Endodermal cell (in vitro differentiated cells): ENCODE data around the gene CADM1. TPM values are rescaled to one million over a fixed set of nuclear protein-coding genes. Genes with fewer than 3 reads are reported as not detected.

Experiments used
- DNase-seq: peaks from one replicate; pipeline ENCODE4 v3.0.0-alpha.2; 2017
- H3K27ac ChIP-seq: 2 replicates; pipeline ENCODE4 v1.5.1; 2013; ENCODE audit warnings: mild to moderate bottlenecking, low read depth, low read length, moderate library complexity
- H3K27me3 ChIP-seq: 2 replicates; pipeline ENCODE4 v1.6.1; 2013; ENCODE audit warnings: mild to moderate bottlenecking, low read length, moderate library complexity; ENCODE audit not compliant: insufficient read depth, control insufficient read depth, poor library complexity, severe bottlenecking
- H3K36me3 ChIP-seq: 2 replicates; pipeline ENCODE4 v1.7.0; 2013; ENCODE audit warnings: mild to moderate bottlenecking, low read length, moderate library complexity; ENCODE audit not compliant: control insufficient read depth, insufficient read depth
- H3K4me1 ChIP-seq: one replicate; pipeline ENCODE4 v1.7.0; 2013; ENCODE audit warnings: low read length; ENCODE audit not compliant: control insufficient read depth, insufficient read depth
- H3K4me3 ChIP-seq: 2 replicates; pipeline ENCODE4 v1.5.1; 2013; ENCODE audit warnings: mild to moderate bottlenecking, low read length, moderate library complexity
- H3K9ac ChIP-seq: 2 replicates; pipeline ENCODE4 v1.6.1; 2013; ENCODE audit warnings: mild to moderate bottlenecking, low read length, moderate library complexity; ENCODE audit not compliant: poor library complexity, severe bottlenecking; ENCODE audit errors: extremely low read depth
- H3K9me3 ChIP-seq: 2 replicates; pipeline ENCODE4 v1.6.1; 2013; ENCODE audit warnings: mild to moderate bottlenecking, low read length, moderate library complexity; ENCODE audit not compliant: control insufficient read depth
- H3K27ac Mint-ChIP-seq: 2 replicates; pipeline ENCODE4 v1.8.0; 2020; ENCODE audit warnings: mixed read lengths
- H3K27me3 Mint-ChIP-seq: 2 replicates; pipeline ENCODE4 v1.8.0; 2021; ENCODE audit warnings: mild to moderate bottlenecking, mixed read lengths; ENCODE audit not compliant: insufficient read depth
- H3K36me3 Mint-ChIP-seq: 2 replicates; pipeline ENCODE4 v1.8.0; 2020; ENCODE audit warnings: low read depth, mixed read lengths
- H3K4me1 Mint-ChIP-seq: 2 replicates; pipeline ENCODE4 v1.8.0; 2020; ENCODE audit warnings: mixed read lengths
- H3K4me3 Mint-ChIP-seq: 2 replicates; pipeline ENCODE4 v1.8.0; 2020; ENCODE audit warnings: mild to moderate bottlenecking, moderate library complexity, mixed read lengths
- H3K9me3 Mint-ChIP-seq: 2 replicates; pipeline ENCODE4 v1.8.0; 2020; ENCODE audit warnings: mild to moderate bottlenecking, mixed read lengths
- CTCF ChIP-seq: fragments of 200-600 bp; sonication (generic); conservative IDR thresholded peaks from 2 replicates; pipeline ENCODE4 v1.5.0; 2021; ENCODE audit warnings: antibody characterized with exemption, mild to moderate bottlenecking
- WGBS, 2 experiments: methylation state at CpG; one replicate each; pipeline versions ENCODE4 v1.1.5 to v1.1.7; 2013; ENCODE audit warnings: missing lambda C conversion rate in 2 of 2, mixed read lengths in 1 of 2; ENCODE audit not compliant: insufficient coverage in 1 of 2, insufficient read length in 1 of 2; 5-methylcytosine and 5-hydroxymethylcytosine counted together
- total RNA-seq, 2 donors: library from RNA; stranded (reverse); fragmentation: NEBNext Ultra II Directional in 1 of 2; extraction: Animal tissue kit (Norgen Biotek cat#: 25700) in 1 of 2; gene quantifications; 2 replicates in 1 of 2; 3 replicates in 1 of 2; pipeline ENCODE4 v1.2.1, GENCODE V29; 2021

The CADM1 gene
- total RNA-seq, 2 donors from 2014 or later, result 76.3 to 88.2 TPM

- no peak for DNase-seq
- WGBS, 2 experiments, result 77 to 94% methylated on average over 4 to 13 of the region's 13 CpGs
- H3K27ac Mint-ChIP-seq, result no peak overlapping the region
- Histone ChIP-seq H3K9ac (no peak overlapping the region), H3K4me1 (no peaks in the 10 kb centered on the region), H3K27ac (no peak overlapping the region), H3K9me3 (no peaks in the 10 kb centered on the region), H3K4me3 (no peak overlapping the region), H3K27me3 (no peaks in the 10 kb centered on the region), H3K36me3 (no peaks in the 10 kb centered on the region)
- H3K36me3 Mint-ChIP-seq, result no peaks in the 10 kb centered on the region
- H3K4me3 Mint-ChIP-seq, result no peak overlapping the region
- H3K27me3 Mint-ChIP-seq, result peaks cover 8% of the 10 kb centered on the region
- peaks cover 13% of the 10 kb centered on the region for H3K4me1 Mint-ChIP-seq
- no peaks in the 10 kb centered on the region for H3K9me3 Mint-ChIP-seq
- TF ChIP-seq CTCF, result no peak
Observed at GRCh38 chr11:115141231-115142114, 362.7 kb downstream of the CADM1 start.

- WGBS, 2 experiments, result 93% methylated on average over 3 of the region's 3 CpGs; no CpG with 5 or more reads in 1 of the 2 experiments
- no peaks in the 10 kb centered on the region for H3K27me3 ChIP-seq
- H3K4me1 Mint-ChIP-seq, result peaks cover 11% of the 10 kb centered on the region
Observed at GRCh38 chr11:115135936-115136335, 368.3 kb downstream of the CADM1 start.

GRCh38 chr11:115134926-115135325, 369.3 kb downstream of the CADM1 start:
- Mint-ChIP-seq H3K36me3 (no peaks in the 10 kb centered on the region), H3K27ac (no peak overlapping the region), H3K4me1 (peaks cover 11% of the 10 kb centered on the region), H3K9me3 (no peaks in the 10 kb centered on the region), H3K4me3 (no peak overlapping the region), H3K27me3 (peaks cover 5% of the 10 kb centered on the region)
- 95 to 97% methylated on average over 10 to 11 of the region's 11 CpGs for WGBS, 2 experiments
- Histone ChIP-seq H3K36me3 (no peaks in the 10 kb centered on the region), H3K4me3 (no peak overlapping the region), H3K9ac (no peak overlapping the region), H3K27ac (no peak overlapping the region), H3K27me3 (no peaks in the 10 kb centered on the region), H3K4me1 (peaks cover 3% of the 10 kb centered on the region), H3K9me3 (no peaks in the 10 kb centered on the region)
- TF ChIP-seq CTCF, result no peak
- no peak for DNase-seq

More at GRCh38 chr11:115135936-115136335, 368.3 kb downstream of the CADM1 start:
- Histone ChIP-seq H3K27ac (no peak overlapping the region), H3K36me3 (no peaks in the 10 kb centered on the region), H3K4me1 (peaks cover 3% of the 10 kb centered on the region), H3K9me3 (no peaks in the 10 kb centered on the region), H3K9ac (no peak overlapping the region), H3K4me3 (no peak overlapping the region)
- Mint-ChIP-seq H3K4me3 (no peak overlapping the region), H3K27ac (no peak overlapping the region), H3K36me3 (no peaks in the 10 kb centered on the region), H3K9me3 (no peaks in the 10 kb centered on the region), H3K27me3 (peaks cover 9% of the 10 kb centered on the region)
- TF ChIP-seq CTCF, result no peak
- DNase-seq, result no peak
